Peyer's patch (tissue), 4 donors: ENCODE measurements around the gene PLK3.

Experiments
- POLR2A ChIP-seq, 2 donors: fragments of 450-650 bp; IDR thresholded peaks; one replicate each; pipeline ENCODE4 v1.5.1; 2017; ENCODE audit warnings: antibody characterized with exemption in 2 of 2, mild to moderate bottlenecking in 2 of 2, moderate library complexity in 2 of 2
- TF ChIP-seq, protein P1 (sequence below), 6 experiments: fragments of 450-650 bp in 4 of 6; fragments of 200-600 bp in 2 of 6; sonication (generic) in 1 of 6; IDR thresholded peaks; one replicate each; pipeline ENCODE4 v1.5.1; 2017 to 2019; ENCODE audit warnings: antibody characterized with exemption in 6 of 6, mild to moderate bottlenecking in 3 of 6, moderate library complexity in 1 of 6

DNA sequence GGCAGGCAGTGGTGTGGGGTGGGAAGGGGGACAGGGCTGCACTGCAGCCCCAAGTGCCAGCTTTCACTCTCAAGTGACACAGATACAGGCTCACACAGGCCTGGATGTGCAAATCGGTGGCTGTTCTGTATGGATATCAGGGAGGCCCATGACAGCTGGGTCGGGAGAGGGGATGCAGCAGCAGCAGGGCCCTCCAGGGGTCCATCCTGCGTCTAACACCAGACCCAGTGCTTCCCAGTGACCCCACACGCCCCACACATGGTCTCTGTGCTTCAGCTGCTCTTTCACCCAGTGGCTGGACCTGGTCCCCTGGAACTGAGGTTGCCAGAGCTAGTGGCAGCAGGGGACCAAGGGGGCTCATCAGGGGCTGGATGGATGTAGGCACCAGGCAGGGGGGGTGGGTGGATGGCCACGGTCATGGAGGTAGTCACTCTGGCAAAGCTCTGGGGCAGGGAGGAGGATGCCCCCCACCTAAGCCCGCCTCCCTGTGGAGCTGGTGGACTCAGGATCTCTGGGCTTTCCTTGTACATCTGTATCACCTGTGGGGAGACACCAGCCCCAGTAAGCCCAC is 22.0 kb downstream of the PLK3 start:
- TF ChIP-seq, protein P1, sequence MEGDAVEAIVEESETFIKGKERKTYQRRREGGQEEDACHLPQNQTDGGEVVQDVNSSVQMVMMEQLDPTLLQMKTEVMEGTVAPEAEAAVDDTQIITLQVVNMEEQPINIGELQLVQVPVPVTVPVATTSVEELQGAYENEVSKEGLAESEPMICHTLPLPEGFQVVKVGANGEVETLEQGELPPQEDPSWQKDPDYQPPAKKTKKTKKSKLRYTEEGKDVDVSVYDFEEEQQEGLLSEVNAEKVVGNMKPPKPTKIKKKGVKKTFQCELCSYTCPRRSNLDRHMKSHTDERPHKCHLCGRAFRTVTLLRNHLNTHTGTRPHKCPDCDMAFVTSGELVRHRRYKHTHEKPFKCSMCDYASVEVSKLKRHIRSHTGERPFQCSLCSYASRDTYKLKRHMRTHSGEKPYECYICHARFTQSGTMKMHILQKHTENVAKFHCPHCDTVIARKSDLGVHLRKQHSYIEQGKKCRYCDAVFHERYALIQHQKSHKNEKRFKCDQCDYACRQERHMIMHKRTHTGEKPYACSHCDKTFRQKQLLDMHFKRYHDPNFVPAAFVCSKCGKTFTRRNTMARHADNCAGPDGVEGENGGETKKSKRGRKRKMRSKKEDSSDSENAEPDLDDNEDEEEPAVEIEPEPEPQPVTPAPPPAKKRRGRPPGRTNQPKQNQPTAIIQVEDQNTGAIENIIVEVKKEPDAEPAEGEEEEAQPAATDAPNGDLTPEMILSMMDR (IDR thresholded peaks at IDR 0.05) = no peak
- TF ChIP-seq POLR2A (IDR thresholded peaks at IDR 0.05) = no peak
